Endodermal cell (in vitro differentiated cells): ENCODE measurements around the gene ZRANB3. TPM values are rescaled to one million over a fixed set of nuclear protein-coding genes. Genes with fewer than 3 reads are reported as not detected.

Source experiments
- DNase-seq: peaks from one replicate; pipeline ENCODE4 v3.0.0-alpha.2; 2017
- H3K27ac ChIP-seq: 2 replicates; pipeline ENCODE4 v1.5.1; 2013; ENCODE audit warnings: mild to moderate bottlenecking, low read depth, low read length, moderate library complexity
- H3K27me3 ChIP-seq: 2 replicates; pipeline ENCODE4 v1.6.1; 2013; ENCODE audit warnings: mild to moderate bottlenecking, low read length, moderate library complexity; ENCODE audit not compliant: insufficient read depth, control insufficient read depth, poor library complexity, severe bottlenecking
- H3K36me3 ChIP-seq: 2 replicates; pipeline ENCODE4 v1.7.0; 2013; ENCODE audit warnings: mild to moderate bottlenecking, low read length, moderate library complexity; ENCODE audit not compliant: control insufficient read depth, insufficient read depth
- H3K4me1 ChIP-seq: one replicate; pipeline ENCODE4 v1.7.0; 2013; ENCODE audit warnings: low read length; ENCODE audit not compliant: control insufficient read depth, insufficient read depth
- H3K4me3 ChIP-seq: 2 replicates; pipeline ENCODE4 v1.5.1; 2013; ENCODE audit warnings: mild to moderate bottlenecking, low read length, moderate library complexity
- H3K9ac ChIP-seq: 2 replicates; pipeline ENCODE4 v1.6.1; 2013; ENCODE audit warnings: mild to moderate bottlenecking, low read length, moderate library complexity; ENCODE audit not compliant: poor library complexity, severe bottlenecking; ENCODE audit errors: extremely low read depth
- H3K9me3 ChIP-seq: 2 replicates; pipeline ENCODE4 v1.6.1; 2013; ENCODE audit warnings: mild to moderate bottlenecking, low read length, moderate library complexity; ENCODE audit not compliant: control insufficient read depth
- H3K27ac Mint-ChIP-seq: 2 replicates; pipeline ENCODE4 v1.8.0; 2020; ENCODE audit warnings: mixed read lengths
- H3K27me3 Mint-ChIP-seq: 2 replicates; pipeline ENCODE4 v1.8.0; 2021; ENCODE audit warnings: mild to moderate bottlenecking, mixed read lengths; ENCODE audit not compliant: insufficient read depth
- H3K36me3 Mint-ChIP-seq: 2 replicates; pipeline ENCODE4 v1.8.0; 2020; ENCODE audit warnings: low read depth, mixed read lengths
- H3K4me1 Mint-ChIP-seq: 2 replicates; pipeline ENCODE4 v1.8.0; 2020; ENCODE audit warnings: mixed read lengths
- H3K4me3 Mint-ChIP-seq: 2 replicates; pipeline ENCODE4 v1.8.0; 2020; ENCODE audit warnings: mild to moderate bottlenecking, moderate library complexity, mixed read lengths
- H3K9me3 Mint-ChIP-seq: 2 replicates; pipeline ENCODE4 v1.8.0; 2020; ENCODE audit warnings: mild to moderate bottlenecking, mixed read lengths
- WGBS, 2 experiments: methylation state at CpG; one replicate each; pipeline versions ENCODE4 v1.1.5 to v1.1.7; 2013; ENCODE audit warnings: missing lambda C conversion rate in 2 of 2, mixed read lengths in 1 of 2; ENCODE audit not compliant: insufficient coverage in 1 of 2, insufficient read length in 1 of 2; 5-methylcytosine and 5-hydroxymethylcytosine counted together
- total RNA-seq, 2 donors: library from RNA; stranded (reverse); fragmentation: NEBNext Ultra II Directional in 1 of 2; extraction: Animal tissue kit (Norgen Biotek cat#: 25700) in 1 of 2; gene quantifications; 2 replicates in 1 of 2; 3 replicates in 1 of 2; pipeline ENCODE4 v1.2.1, GENCODE V29; 2021
- TF ChIP-seq, protein P1 (sequence below): fragments of 200-600 bp; sonication (generic); conservative IDR thresholded peaks from 2 replicates; pipeline ENCODE4 v1.5.0; 2021; ENCODE audit warnings: antibody characterized with exemption, mild to moderate bottlenecking

ZRANB3 gene
- total RNA-seq, 2 donors from 2014 or later: 17.2 to 20.7 TPM

- Histone ChIP-seq H3K27ac (no peak overlapping the region), H3K9me3 (no peaks in the 10 kb centered on the region), H3K27me3 (no peaks in the 10 kb centered on the region), H3K9ac (no peak overlapping the region), H3K4me3 (no peak overlapping the region), H3K36me3 (peaks cover 72% of the 10 kb centered on the region), H3K4me1 (no peaks in the 10 kb centered on the region)
- no peak for DNase-seq
- 75 to 94% methylated on average over 2 to 4 of the region's 4 CpGs for WGBS, 2 experiments
- Mint-ChIP-seq H3K27me3 (no peaks in the 10 kb centered on the region), H3K4me1 (no peaks in the 10 kb centered on the region), H3K9me3 (no peaks in the 10 kb centered on the region), H3K4me3 (no peak overlapping the region), H3K36me3 (peaks cover 58% of the 10 kb centered on the region), H3K27ac (no peak overlapping the region)
- TF ChIP-seq, protein P1, sequence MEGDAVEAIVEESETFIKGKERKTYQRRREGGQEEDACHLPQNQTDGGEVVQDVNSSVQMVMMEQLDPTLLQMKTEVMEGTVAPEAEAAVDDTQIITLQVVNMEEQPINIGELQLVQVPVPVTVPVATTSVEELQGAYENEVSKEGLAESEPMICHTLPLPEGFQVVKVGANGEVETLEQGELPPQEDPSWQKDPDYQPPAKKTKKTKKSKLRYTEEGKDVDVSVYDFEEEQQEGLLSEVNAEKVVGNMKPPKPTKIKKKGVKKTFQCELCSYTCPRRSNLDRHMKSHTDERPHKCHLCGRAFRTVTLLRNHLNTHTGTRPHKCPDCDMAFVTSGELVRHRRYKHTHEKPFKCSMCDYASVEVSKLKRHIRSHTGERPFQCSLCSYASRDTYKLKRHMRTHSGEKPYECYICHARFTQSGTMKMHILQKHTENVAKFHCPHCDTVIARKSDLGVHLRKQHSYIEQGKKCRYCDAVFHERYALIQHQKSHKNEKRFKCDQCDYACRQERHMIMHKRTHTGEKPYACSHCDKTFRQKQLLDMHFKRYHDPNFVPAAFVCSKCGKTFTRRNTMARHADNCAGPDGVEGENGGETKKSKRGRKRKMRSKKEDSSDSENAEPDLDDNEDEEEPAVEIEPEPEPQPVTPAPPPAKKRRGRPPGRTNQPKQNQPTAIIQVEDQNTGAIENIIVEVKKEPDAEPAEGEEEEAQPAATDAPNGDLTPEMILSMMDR: no peak
These were observed 368.2 kb downstream of the ZRANB3 start for GRCh38 chr2:135162786-135163185.

DNA sequence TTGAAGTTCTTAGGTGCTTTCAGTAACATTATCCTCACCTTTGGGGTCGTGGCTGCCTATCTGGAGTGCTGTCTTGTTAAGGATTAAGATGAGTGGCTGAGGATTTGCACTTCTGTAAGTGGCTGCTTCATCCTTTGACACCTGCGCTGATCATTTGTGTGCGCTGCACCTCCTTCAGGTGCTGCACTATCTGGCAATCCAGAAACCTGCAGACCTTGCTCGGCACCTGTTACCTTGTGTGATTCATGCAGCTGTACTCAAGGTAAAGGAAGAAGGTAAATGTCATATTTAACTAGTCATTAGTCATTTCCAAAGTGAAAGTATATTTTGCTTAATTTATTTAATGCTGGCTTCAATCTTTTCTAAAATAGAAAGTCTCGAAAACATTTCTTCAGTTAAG lies 368.6 kb downstream of the ZRANB3 start:
- Histone ChIP-seq H3K27me3 (no peaks in the 10 kb centered on the region), H3K9ac (no peak overlapping the region), H3K4me1 (no peaks in the 10 kb centered on the region), H3K4me3 (no peak overlapping the region), H3K27ac (no peak overlapping the region), H3K9me3 (no peaks in the 10 kb centered on the region), H3K36me3 (peaks cover 69% of the 10 kb centered on the region)
- H3K4me1 Mint-ChIP-seq: no peaks in the 10 kb centered on the region
- H3K36me3 Mint-ChIP-seq: peaks cover 56% of the 10 kb centered on the region
- TF ChIP-seq, protein P1: no peak
- 94 to 100% methylated on average over 1 to 5 of the region's 5 CpGs for WGBS, 2 experiments
- no peak for DNase-seq
- H3K27me3 Mint-ChIP-seq: no peaks in the 10 kb centered on the region
- H3K27ac Mint-ChIP-seq: no peak overlapping the region
- H3K4me3 Mint-ChIP-seq: no peak overlapping the region
- no peaks in the 10 kb centered on the region for H3K9me3 Mint-ChIP-seq

DNA sequence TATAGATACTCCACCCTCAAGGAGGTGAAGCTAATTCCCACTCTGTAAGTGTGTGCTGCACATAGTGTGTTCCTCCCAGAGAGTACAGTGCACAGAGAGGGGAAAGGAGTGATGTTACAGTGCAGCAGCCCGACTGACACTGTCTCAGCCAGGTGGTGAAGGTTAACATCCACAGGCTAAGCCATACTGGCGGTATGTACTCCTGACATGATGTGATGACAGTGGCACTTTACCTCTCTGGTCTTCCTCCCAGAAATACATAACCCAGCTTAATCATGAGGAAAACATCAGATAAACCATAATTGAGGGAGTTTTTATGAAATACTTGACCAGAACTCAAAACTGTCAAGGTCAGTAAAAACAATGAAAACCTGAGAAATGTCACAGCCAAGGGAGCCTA lies 371.8 kb downstream of the ZRANB3 start:
- Histone ChIP-seq H3K27ac (no peak overlapping the region), H3K27me3 (no peaks in the 10 kb centered on the region), H3K36me3 (peaks cover 66% of the 10 kb centered on the region), H3K4me1 (no peaks in the 10 kb centered on the region), H3K4me3 (no peak overlapping the region), H3K9ac (no peak overlapping the region), H3K9me3 (no peaks in the 10 kb centered on the region)
- Mint-ChIP-seq H3K4me1 (no peaks in the 10 kb centered on the region), H3K27me3 (no peaks in the 10 kb centered on the region), H3K27ac (no peak overlapping the region), H3K9me3 (no peaks in the 10 kb centered on the region), H3K36me3 (peaks cover 58% of the 10 kb centered on the region), H3K4me3 (no peak overlapping the region)
- no peak for DNase-seq
- TF ChIP-seq, protein P1: no peak
- WGBS, 2 experiments: 92% methylated on average over 2 of the region's 2 CpGs; no CpG with 5 or more reads in 1 of the 2 experiments
